IPS-15b (cell line): ENCODE data around the gene KIR3DL3.
"Not testable (repeated sequence)": the region's sequence is repeated elsewhere in the genome, so short reads cannot be mapped to it uniquely, and the experiment has no call there.

ENCODE experiments used
- H3K27me3 ChIP-seq: one replicate; pipeline ENCODE4 v1.6.1; 2013; ENCODE audit warnings: low read length; ENCODE audit not compliant: control insufficient read depth, insufficient read depth
- H3K36me3 ChIP-seq: one replicate; pipeline ENCODE4 v1.6.1; 2013; ENCODE audit warnings: low read length; ENCODE audit not compliant: control insufficient read depth, insufficient read depth
- H3K4me1 ChIP-seq: one replicate; pipeline ENCODE4 v1.6.1; 2013; ENCODE audit warnings: mild to moderate bottlenecking, low read length; ENCODE audit not compliant: control insufficient read depth, insufficient read depth
- H3K4me3 ChIP-seq: one replicate; pipeline ENCODE4 v1.5.1; 2013; ENCODE audit warnings: low read depth, low read length
- H3K9ac ChIP-seq: one replicate; pipeline ENCODE4 v1.6.1; 2013; ENCODE audit warnings: low read depth, mild to moderate bottlenecking, low read length
- H3K9me3 ChIP-seq: one replicate; pipeline ENCODE4 v1.6.1; 2013; ENCODE audit warnings: mild to moderate bottlenecking, low read length; ENCODE audit not compliant: control insufficient read depth, insufficient read depth

Gene KIR3DL3

DNA sequence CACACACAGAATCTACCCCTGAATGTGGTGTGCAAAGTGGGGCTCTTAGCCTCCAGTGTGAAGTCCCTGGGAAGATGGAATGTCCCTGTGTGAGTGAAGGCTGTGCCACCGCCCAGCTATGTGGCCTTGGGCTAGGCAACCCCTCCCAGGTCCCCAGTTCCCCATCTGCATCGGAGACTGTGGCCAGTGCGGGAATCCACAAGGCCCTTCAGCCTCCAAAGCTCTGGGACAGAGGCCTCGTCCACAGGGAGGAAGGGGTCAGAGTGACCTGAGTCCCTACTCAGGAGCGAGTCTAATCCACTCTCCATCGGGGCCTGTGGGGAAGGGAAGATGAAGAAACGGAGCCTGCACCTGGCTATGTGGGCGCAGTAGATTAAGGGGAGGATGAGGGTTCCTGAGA, 19.3 kb upstream of the KIR3DL3 start:
- H3K9me3 ChIP-seq: peaks cover 28% of the 10 kb centered on the region
- no peaks in the 10 kb centered on the region for H3K27me3 ChIP-seq
- no peaks in the 10 kb centered on the region for H3K4me1 ChIP-seq

DNA sequence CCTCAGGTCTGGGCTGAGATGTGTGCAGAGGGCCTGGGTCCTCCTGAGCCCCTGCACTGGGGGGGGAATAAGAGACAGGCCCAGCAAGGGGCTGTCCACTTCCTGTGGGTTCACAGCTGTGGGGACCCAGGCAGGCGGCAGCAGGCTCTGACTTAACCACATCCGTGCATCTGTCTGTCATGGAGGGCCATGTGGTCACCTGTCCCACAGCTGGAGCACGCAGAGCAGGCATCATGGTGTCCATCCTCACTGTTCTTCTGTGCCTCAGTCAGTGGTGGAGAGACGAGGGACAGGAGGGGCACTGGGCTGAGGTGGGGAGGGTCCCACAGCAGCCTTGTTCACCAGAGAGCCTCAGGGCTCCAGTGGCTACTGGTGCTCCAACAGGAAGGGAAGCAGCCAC, 16.3 kb upstream of the KIR3DL3 start:
- Histone ChIP-seq H3K4me3 (no peak overlapping the region), H3K27me3 (no peaks in the 10 kb centered on the region), H3K4me1 (no peaks in the 10 kb centered on the region), H3K9me3 (peaks cover 22% of the 10 kb centered on the region), H3K36me3 (no peaks in the 10 kb centered on the region), H3K9ac (no peak overlapping the region)

More for the DNA sequence above, 19.3 kb upstream of the KIR3DL3 start:
- H3K9ac ChIP-seq: no peak overlapping the region
- no peak overlapping the region for H3K4me3 ChIP-seq
- H3K36me3 ChIP-seq: no peaks in the 10 kb centered on the region

DNA sequence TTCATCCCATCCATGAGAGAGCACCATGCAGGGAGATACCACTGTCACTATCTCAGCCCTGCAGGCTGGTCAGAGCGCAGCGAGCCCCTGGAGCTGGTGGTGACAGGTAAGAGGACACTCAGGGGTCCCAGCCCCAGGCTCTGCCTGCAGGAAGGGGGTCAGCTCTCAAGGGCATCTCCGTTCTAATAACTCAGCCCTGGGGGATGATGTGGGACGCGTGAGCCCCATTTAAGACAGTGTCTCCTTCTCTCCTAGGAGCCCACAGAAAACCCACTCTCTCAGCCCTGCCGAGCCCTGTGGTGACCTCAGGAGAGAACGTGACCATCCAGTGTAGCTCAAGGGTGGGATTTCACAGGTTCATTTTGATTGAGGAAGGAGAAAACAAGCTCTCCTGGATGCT, 15.5 kb upstream of the KIR3DL3 start:
- Histone ChIP-seq H3K4me3 (no peak overlapping the region), H3K4me1 (no peaks in the 10 kb centered on the region), H3K36me3 (no peaks in the 10 kb centered on the region), H3K27me3 (no peaks in the 10 kb centered on the region), H3K9ac (no peak overlapping the region), H3K9me3 (peaks cover 20% of the 10 kb centered on the region)

DNA sequence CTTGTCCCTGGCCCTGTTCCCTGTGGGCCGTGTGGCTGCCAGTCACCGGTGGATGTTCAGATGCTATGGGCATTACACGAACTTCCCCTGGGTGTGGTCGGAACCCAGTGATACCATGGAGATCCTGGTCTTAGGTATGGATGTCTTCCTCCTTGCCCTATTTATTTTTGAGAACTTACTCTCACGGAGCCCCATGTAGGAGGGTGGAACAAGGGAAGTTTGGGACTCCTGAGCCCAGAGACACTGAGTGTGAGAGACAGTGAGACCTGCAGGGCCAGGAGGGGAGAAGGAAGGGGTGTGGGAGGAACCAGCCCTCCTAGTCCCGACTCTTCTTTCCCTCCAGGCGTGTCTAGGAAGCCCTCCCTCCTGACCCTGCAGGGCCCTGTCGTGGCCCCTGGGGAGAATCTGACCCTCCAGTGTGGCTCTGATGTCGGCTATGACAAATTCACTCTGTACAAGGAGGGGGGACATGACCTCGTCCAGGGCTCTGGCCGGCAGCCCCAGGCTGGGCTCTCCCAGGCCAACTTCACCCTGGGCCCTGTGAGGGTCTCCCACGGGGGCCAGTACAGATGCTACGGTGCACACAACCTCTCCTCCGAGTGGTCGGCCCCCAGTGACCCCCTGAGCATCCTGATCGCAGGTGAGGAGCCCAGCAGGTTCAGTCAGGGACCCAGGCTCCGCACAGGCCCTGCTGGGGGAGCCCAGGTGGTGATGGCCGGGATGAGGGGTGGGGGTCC, 14.9 kb upstream of the KIR3DL3 start:
- H3K4me3 ChIP-seq: no peak overlapping the region
- no peak overlapping the region for H3K9ac ChIP-seq
- H3K9me3 ChIP-seq: peaks cover 16% of the 10 kb centered on the region

DNA sequence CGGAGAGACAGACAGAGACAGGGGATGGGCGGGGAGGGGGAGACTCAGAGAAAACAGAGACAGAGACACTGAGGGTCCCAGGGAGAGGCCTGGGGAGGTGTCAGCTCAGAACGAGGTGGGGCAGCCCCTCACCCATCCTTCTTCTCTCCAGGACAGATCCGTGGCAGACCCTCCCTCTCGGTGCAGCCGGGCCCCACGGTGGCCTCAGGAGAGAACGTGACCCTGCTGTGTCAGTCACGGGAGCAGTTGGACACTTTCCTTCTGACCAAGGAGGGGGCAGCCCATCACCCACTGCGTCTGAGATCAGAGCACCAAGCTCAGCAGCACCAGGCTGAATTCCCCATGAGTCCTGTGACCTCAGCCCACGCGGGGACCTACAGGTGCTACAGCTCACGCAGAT, 14.3 kb upstream of the KIR3DL3 start:
- H3K4me3 ChIP-seq, H3K36me3 ChIP-seq, H3K9ac ChIP-seq, H3K4me1 ChIP-seq, H3K27me3 ChIP-seq: not testable (repeated sequence)
- peaks cover 12% of the 10 kb centered on the region for H3K9me3 ChIP-seq

More for the DNA sequence above, 14.9 kb upstream of the KIR3DL3 start:
- no peaks in the 10 kb centered on the region for H3K4me1 ChIP-seq
- H3K27me3 ChIP-seq: no peaks in the 10 kb centered on the region
- no peaks in the 10 kb centered on the region for H3K36me3 ChIP-seq

DNA sequence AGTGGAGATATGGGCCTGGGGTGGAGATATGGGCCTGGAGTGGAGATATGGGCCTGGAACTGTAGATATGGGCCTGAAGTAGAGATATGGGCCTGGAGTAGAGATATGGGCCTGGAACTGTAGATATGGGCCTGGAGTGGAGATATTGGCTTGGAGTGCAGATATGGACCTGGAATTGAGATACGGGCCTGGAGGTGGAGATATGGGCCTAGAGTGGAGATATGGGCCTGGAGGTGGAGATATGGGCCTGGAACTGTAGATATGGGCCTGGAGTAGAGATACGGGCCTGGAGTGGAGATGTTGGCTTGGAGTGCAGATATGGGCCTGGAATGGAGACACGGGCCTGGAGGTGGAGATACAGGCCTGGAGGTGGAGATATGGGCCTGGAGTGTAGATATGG, 402 bp downstream of the KIR3DL3 start:
- no peak overlapping the region for H3K9ac ChIP-seq
- H3K9me3 ChIP-seq: peaks cover 26% of the 10 kb centered on the region
- H3K36me3 ChIP-seq: no peaks in the 10 kb centered on the region
- no peak overlapping the region for H3K4me3 ChIP-seq
- H3K27me3 ChIP-seq: no peaks in the 10 kb centered on the region
- H3K4me1 ChIP-seq: no peaks in the 10 kb centered on the region

DNA sequence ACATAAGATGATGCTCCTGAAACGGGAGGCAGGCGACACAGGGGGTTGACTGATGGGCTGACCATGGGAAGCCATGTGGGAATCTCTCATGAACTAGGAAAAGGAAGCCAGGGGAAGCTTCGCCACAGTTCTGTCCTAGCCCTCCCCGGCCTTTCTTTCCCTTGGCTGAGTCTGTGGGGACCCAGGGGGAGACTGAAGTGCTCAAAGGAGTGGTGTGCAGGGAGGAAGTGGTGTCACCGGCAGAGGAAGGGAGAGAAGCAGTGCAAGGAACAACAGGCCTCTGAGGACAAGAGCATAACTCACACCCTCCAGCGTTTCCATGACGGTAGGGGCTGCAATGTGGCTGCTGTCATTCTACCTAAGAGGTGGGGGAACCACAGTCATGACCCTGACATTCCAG, 1.1 kb downstream of the KIR3DL3 start:
- Histone ChIP-seq H3K27me3 (no peaks in the 10 kb centered on the region), H3K9me3 (peaks cover 26% of the 10 kb centered on the region), H3K4me3 (no peak overlapping the region), H3K36me3 (no peaks in the 10 kb centered on the region), H3K4me1 (no peaks in the 10 kb centered on the region), H3K9ac (no peak overlapping the region)

DNA sequence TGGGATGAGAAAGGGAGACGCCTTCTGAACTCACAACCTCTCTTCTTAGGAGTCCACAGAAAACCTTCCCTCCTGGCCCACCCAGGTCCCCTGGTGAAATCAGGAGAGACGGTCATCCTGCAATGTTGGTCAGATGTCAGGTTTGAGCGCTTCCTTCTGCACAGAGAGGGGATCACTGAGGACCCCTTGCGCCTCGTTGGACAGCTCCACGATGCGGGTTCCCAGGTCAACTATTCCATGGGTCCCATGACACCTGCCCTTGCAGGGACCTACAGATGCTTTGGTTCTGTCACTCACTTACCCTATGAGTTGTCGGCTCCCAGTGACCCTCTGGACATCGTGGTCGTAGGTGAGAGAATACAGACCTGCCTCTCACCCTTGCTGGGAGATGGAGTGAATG, 3.3 kb downstream of the KIR3DL3 start:
- Histone ChIP-seq H3K27me3 (no peaks in the 10 kb centered on the region), H3K36me3 (no peaks in the 10 kb centered on the region), H3K9ac (no peak overlapping the region), H3K9me3 (peaks cover 10% of the 10 kb centered on the region), H3K4me3 (no peak overlapping the region), H3K4me1 (no peaks in the 10 kb centered on the region)

DNA sequence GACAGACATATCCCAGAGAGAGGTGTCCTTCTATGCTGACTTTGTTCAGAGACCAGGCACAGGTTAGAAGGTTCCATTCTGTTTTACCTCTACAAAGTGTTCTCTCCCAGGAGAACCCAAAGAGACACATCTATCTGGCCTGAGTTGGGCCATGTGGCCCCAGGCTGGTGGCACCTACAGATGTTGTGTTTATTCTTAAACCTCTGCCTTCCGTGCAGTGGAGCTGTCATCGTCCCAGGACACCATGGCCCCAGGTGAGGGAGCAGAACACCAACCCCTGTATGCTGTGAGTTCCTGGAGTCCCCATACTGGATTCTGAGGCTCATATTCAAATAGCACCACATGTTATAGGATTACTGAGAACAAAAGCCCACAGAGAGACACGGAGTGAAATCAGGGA, 3.9 kb downstream of the KIR3DL3 start:
- Histone ChIP-seq H3K9ac (no peak overlapping the region), H3K27me3 (no peaks in the 10 kb centered on the region), H3K36me3 (no peaks in the 10 kb centered on the region), H3K4me3 (no peak overlapping the region), H3K9me3 (peaks cover 10% of the 10 kb centered on the region), H3K4me1 (no peaks in the 10 kb centered on the region)

DNA sequence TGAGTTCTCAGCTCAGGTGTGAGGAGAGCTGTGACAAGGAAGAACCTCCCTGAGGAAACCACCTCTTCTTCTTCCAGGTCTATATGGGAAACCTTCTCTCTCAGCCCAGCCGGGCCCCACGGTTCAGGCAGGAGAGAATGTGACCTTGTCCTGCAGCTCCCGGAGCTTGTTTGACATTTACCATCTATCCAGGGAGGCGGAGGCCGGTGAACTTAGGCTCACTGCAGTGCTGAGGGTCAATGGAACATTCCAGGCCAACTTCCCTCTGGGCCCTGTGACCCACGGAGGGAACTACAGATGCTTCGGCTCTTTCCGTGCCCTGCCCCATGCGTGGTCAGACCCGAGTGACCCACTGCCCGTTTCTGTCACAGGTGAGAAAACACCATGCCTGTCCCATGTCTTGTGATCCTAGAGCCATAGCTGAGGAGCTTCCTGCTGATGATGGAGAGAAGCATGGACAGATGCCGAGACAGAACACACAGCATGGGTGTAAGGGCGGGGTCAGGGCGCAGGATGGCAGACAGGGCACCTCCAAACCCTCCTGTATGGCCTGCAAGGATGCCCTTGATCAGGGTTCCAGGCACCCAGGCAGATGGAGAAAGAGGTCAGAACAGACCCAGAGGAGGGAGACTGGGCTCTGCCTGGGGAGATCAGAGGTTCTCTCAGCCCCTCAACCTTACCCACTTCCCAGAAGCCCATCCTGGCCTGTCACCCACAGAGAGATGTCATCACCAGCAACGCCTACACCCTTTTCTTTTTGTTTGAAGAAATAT, 5.4 kb downstream of the KIR3DL3 start:
- H3K4me1 ChIP-seq: no peaks in the 10 kb centered on the region
- H3K9ac ChIP-seq: no peak overlapping the region
- no peaks in the 10 kb centered on the region for H3K36me3 ChIP-seq
- H3K4me3 ChIP-seq: no peak overlapping the region
- no peaks in the 10 kb centered on the region for H3K27me3 ChIP-seq
- H3K9me3 ChIP-seq: peaks cover 12% of the 10 kb centered on the region

DNA sequence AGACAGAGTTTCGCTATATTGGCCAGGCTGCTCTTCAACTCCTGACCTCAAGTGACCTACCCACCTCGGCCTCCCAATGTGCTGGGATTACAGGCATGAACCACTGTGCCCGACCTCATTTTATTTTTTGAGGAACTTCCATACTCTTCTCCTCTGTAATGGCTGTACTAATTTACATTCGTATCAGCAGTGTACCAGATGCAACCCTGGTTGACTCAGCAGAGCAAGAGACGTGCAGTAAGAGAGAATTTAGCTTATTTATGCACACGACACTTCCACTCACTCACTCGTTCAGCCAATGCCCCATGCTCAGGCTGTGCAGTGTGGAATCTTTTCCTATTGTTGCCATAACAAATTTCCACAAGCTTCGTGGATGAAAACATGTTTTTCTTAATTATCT, 6.9 kb downstream of the KIR3DL3 start:
- no peak overlapping the region for H3K9ac ChIP-seq
- H3K4me3 ChIP-seq: no peak overlapping the region
- peaks cover 13% of the 10 kb centered on the region for H3K9me3 ChIP-seq
- no peaks in the 10 kb centered on the region for H3K27me3 ChIP-seq
- H3K4me1 ChIP-seq: no peaks in the 10 kb centered on the region
- no peaks in the 10 kb centered on the region for H3K36me3 ChIP-seq

DNA sequence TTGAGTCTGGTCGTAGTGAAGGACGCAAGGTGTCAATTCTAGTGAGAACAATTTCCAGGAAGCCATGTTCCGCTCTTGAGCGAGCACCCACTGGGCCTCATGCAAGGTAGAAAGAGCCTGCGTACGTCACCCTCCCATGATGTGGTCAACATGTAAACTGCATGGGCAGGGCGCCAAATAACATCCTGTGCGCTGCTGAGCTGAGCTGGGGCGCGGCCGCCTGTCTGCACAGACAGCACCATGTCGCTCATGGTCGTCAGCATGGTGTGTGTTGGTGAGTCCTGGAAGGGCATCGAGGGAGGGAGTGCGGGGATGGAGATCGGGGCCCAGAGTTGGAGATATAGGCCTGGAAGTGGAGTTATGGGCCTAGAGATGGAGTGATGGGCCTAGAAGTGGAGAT, 14.1 kb downstream of the KIR3DL3 start, which contains the start of gene KIR2DL3:
Gene KIR2DL3 (plus strand): TSS at position 208 of the 400 bp plus-strand sequence. CDS start 33 bp downstream, at position 241.
- not testable (repeated sequence) for H3K36me3 ChIP-seq, H3K4me3 ChIP-seq, H3K27me3 ChIP-seq, H3K9ac ChIP-seq, H3K4me1 ChIP-seq, H3K9me3 ChIP-seq
